Activated CD4-positive, alpha-beta T cell treated with anti-CD3 and anti-CD28 coated beads, Interleukin-2, amount 50 U/mL, for 24 hours (primary cell): Measurements from ENCODE around the gene L3MBTL4.
"Not testable (repeated sequence)": the region's sequence is repeated elsewhere in the genome, so short reads cannot be mapped to it uniquely, and the experiment has no call there.

ENCODE experiments used
- DNase-seq, 2 donors: peaks; one replicate each; pipeline ENCODE4 v3.0.0-alpha.2; 2020; ENCODE audit warnings: low read depth in 1 of 2, low spot score in 1 of 2

Gene L3MBTL4

DNA sequence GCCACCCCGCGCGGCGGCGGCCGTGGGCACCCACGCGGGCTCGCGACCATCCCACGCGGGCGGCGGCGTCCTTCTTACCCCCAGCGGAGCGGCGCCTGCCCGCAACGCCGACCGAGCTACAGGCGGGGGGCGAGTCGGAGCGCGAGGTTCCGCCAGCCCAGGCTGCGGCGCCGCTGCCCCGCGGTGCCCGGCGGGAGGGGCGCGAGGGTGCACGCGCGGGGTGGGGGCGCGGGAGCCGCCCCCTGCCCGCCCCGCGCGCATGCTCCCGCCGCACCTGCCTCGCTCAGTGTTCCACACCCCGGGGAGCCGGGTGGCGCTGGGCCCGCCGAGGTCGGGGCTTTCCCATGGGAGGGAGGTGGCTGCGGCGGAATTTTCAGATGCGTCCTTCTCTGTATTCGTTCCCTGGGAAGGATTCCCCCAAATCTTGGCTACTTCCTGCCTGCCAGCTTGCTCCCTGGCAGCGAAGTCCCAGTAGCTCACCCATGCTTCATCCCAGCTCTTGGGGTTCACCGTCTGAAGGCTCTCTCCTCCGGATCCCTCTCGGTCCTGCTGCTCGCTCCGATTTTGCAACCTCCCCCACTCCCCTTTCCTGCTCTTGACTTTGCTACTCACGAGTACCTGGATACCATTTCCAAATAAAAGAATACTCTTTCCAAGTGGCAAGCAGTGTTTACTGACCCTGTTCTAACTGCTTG, at the start of gene L3MBTL4:
L3MBTL4 (minus strand) TSS at position 189 of the 695 bp plus-strand sequence. CDS start 103,286 bp downstream, outside the sequence.
- DNase-seq, result no peak

DNA sequence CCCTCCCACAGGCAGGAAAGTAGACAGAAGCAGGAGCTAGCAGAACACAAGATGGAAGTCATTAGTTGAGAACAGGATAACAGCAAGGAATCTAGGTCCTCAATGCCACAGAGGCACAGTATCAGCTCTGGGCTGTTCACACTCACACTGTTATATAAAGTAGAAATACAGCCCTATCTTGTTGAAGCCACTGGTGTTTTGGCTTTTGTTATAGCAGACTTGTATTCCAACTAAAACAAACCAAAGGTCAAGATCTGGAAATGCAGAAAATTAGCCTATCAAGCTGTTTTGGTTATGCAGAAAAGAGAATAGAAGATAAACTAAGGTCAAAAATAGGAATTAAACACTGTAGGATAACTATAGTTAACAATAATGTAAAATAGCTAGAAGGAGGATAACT, 37.5 kb upstream of the L3MBTL4 start:
- no peak for DNase-seq

DNA sequence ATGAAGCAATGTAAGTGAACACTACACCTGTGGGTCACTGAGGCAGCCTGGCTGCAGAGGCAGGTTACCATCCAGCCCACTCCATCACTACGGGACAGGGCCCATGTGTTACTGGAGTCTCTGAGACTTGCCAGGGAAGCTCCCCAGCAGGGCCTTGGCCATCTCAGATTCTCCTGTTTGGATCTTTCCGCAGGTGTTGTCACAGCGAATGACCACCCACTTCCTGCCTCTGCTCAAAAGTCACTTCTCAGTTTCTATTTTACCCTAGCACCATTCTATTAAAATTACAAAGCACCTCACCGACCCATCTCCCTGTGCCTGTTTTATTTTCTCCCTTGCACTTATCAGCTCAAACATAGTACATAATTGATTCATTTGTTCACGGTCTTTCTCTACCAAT, 34.5 kb upstream of the L3MBTL4 start:
- DNase-seq, result no peak

DNA sequence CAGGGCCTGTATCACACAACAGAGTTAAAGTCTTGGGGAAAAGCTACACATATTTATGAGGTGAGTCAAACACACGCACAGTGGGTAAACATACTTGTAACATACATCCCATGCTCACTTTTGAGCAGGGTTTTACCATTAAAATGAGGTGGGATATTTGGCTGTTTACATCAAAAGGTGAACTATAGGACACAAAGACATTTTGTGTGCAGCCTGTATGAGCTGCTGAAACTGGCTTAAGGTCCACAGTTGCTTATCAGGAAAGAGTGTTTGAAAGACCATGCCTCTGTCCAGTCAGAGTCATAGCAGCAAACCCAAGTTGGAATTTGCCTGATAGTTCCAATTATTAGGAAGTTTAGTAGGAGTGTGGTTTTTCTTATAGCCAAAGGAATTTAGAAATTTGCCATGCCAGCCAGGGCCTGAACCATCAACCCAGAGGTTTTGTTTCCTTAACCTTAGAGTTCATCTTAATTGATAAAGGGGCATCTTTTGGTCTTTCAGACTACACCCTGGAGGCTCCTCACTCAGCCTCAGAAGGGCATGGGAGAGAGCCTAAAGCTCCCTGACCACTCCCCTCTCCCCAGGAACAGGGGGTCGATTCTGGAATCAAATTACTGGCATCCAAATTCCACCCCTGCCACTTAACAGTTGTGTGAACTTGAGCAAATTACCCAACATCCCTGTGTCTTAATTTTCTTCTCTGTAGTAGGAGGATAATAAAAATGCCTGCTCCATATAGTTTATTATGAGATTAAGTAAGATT, 29.9 kb upstream of the L3MBTL4 start:
- DNase-seq, result no peak

DNA sequence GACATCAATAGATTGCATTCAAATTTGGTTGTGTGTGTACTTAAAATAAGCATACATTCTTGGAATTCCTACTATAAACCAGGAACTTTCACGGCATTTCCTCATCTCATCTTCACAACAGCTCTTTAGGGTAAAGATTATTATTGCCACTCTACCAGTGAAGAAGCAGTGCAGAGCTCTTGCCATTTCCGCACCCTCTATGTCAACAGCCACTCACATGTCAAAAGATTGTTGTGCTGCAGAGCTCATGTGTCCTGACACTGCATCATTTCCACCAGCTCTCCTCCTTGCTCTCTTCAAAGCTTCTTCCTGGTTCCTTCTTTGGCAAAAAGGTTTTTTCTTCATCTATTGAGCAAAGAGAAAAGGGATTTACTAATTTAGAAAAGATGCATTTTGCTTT, 26.5 kb upstream of the L3MBTL4 start:
- no peak for DNase-seq

DNA sequence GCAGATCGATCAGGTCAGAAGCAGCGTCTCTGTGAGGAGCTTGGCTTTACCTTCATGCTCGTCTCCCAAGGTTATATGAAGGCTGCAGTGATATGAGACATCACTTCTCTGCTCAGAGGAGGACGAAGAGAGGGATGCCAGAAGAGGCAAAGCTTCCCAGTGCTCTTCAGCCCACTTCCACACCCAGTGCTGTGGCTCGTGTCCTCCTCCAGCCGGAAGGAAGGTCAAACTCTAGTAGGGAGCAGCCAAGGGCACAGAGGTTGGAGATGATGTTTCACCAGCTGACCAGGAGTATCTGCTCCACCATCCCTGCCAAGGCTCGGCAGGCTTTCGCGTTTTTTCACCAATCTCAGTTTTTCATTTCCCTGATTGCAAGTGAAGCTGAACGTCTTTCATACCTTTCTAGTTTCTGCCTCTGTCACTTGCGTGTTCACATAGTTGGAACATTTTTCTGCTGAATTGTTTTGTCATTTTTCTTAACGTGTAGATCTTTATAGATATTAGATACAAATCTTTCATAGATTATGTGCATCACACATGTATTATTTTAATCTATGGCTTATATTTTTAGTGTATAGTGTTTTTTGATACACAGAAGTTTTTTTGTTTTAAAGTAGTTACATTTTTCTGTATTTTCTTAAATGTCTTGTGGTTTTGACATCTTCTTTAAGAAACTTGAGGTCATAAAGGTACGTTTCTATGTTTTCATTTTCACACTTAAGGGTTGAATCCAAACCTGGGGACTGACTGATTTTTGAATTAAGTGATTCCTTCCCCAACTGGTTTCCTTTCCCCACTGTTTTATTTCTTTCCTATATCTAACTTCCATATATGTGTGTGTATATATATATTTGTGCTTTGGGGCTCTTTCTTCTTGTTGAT, 23.5 kb upstream of the L3MBTL4 start:
- no peak for DNase-seq

DNA sequence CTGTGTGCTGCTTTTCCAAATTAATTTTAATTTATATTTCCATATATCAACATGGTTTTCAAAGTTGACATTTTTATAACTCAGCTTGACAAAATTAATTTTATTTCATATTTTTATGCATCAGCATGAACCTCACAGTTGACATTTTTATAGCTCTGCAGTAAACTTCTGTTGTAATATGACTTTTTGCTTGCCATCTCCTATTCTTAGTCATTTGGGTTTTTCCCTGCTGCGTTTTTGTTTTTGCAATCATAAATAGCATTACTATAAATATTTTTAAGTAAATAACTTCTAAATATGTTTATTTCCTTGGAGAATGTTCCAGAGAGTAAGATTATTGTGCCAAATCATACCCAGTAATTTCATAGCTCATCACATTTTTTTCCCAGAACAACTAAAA, 21.0 kb upstream of the L3MBTL4 start:
- DNase-seq, result no peak

DNA sequence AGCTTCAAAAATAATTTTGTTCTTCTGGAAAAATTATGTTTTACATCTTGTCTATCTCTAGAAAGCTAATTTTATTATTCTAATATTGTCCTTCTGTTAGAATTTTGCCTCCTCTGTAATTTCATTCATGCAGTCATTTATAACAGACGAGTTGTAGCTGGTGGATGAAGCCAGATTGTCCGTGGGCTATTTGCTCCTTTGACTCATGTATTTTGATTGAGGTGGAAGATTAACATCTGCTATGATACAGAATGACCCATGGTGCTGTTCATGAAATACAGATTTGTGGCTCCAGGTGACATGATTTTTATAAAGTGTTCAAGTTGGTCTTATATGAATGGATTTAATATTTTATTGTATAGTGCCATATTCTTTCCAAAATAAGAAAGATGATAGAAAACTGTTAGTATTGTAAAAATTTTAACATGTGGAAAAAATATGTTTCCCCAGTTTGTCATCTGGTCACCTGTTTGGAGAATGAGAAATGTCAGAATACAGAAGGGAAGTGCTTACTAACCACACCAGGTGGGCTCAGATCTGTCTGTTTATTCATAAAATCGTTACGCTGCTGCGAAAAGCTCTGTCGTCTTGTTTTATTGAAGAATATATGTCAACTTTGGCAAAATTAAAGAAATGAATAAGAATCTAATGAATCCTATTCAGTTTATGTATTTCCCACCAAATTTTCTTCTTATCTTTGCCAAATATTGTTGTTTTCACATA, 20.4 kb upstream of the L3MBTL4 start:
- DNase-seq, result no peak

DNA sequence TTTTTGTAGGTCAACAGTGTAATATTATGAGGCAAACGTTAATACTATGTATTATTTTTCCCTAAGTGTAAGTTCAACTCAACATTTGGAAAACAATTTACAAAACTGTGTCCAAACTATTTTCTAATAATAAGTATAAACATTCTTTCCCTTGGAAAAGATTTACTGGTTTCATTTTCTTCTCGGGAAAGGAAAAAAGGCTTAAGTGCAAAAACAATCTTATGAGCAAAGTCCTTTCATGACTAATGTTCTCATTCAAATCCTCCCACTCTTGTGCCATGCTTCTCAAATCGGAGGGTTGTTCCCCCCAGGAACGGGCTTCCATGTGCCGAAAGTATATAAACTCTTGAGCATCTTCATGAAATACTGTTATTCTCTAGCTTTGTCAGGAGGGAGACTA, 19.8 kb upstream of the L3MBTL4 start:
- DNase-seq, result no peak

DNA sequence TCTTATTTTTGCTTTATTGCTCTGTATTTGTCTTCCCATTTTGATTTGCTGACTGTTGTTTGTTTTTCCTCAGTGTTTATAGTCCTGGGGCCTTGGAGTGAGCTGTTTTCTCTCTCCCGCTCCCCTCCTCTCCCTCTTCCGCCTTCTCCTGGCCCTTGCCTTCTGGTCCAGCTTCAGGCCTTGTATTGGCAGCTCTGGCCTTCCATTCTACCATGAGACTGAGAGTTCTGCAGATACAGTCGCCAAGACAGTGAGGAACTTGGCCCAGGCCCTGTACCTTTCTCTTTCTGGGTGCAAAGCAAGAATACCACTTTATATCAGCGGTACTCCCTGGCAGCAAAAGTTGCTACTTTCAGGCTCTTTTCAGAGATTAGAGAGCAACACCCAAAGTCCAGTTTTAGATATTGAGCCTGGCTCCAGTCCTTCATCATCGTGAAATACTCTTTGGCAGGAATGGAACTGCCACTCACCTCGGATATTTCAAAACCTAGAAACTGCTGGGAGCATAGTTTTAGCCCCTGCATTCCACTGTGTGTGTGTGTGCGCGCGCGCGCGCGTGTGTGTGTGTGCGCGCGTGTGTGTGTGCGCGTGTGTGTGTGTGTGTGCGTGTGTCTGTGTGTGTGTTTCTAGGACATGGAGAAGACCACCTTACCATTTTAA, 17.1 kb upstream of the L3MBTL4 start:
- no peak for DNase-seq

DNA sequence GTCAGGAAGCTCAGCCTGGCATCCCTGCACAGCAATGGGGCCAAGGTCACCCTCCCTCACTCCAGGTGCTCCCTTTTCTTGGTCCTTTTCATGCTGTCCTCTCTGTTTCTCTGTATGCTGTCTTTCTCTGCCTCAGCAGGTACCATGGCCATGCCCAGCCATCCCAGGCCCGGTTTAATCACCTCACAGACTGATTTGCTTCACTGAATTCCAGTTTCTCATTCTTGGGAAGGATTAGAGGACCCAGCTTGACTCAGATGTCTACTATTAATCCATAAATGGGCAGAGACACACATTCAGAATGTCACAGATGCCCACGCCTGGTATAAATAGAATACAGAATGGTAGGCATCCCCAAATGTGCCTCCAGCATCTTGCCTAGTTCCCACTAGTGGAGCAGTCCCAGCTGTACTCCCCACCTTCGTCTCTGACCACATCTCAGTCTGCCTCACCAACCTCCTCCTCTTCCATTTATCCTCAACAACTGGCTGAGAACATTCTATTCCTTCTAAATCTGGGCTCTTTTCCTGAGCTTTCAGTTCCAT, 14.2 kb upstream of the L3MBTL4 start:
- DNase-seq, result no peak

DNA sequence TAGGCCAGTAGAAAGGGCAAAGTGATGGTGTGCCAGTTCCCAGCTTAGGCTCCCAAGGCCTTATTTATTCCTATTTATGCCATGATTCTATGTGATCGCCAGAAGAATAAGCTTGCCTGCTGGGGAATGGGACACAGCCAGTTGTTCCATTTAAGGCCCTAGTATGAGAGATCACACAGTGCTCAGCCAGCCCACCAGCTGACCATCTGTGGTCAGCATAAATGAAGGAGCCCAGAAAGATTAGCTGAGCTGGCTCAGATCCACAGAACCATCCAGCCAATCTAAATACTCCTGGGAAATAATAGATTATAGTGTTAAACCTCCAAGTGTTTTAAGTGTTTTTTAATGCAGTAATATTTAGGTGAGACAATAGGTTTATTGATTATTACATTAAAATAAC, 12.6 kb upstream of the L3MBTL4 start:
- DNase-seq, result no peak

DNA sequence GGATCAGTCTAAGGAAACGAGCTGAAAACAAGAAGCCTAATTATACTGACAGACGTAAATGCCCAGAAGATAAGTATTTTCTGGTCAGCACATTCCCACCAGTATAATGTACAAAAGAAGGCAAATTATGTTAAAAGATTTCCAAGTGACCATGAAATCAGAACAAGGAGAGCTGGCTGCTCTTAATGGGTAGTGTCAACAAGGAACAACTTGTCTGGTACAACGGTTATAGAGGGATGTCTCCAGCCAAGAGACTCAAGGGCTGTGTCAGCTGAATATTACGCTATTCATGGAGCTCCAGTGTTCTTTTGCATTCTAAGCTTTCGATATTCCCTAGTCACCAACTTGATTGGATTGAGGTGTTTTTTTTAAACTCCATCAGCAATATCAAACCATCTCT, 8.6 kb upstream of the L3MBTL4 start:
- DNase-seq, result no peak

DNA sequence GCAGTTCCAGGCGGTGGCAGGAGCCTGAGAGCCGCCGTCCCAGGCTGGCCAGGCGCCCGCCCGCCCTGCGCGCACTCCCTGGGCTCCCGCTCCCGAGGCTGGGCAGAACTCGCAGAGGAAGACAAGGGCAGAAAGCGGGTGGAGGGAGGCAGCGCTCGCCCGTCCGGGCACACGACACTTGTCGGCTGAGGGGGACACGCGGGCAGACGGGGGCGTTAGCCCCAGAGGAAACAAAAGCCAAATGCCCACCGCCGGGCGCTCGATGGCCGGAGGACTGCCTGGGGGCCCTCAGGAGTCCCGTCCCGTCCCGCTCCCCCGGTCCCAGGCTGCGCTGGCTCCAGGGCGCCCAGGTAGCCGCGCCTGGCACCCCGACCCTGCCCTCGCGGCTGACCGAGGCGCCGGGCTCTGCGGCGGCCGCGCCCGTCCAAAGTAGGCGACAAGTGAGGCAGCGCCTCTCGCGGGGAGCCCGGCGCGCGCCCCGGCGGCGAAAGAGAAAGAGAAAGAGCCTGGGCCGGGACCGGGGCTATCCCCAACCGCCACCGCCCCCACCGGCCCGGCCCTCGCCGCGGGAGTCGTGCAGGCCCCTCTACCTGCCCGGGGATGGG, 491 bp downstream of the L3MBTL4 start:
- DNase-seq, result no peak

DNA sequence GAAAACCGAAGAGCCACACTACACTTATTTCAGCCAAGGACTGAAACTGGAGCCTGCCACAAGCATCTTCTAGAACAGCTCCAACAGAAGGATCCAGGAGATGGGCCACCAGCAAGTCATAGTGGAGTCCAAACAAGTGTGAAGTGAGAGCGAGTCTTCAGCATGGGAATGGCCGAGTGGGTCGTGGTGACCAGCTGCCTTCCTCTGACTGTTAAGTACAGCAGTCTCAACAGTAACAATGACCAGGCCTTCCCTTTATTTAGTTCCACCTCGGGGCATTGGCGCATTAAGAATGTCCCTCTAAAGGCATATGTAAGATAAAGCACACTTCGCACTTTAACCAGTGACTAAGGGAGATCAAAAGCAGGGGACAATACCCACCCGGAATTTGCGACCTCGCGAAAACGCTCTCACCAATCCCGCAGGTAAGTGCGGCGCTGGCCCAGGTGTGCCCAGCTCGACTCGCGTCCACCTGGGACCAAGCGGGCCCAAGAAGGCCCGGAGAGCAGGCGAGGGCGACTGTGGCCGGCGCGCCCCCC, 1.1 kb downstream of the L3MBTL4 start:
- no peak for DNase-seq

DNA sequence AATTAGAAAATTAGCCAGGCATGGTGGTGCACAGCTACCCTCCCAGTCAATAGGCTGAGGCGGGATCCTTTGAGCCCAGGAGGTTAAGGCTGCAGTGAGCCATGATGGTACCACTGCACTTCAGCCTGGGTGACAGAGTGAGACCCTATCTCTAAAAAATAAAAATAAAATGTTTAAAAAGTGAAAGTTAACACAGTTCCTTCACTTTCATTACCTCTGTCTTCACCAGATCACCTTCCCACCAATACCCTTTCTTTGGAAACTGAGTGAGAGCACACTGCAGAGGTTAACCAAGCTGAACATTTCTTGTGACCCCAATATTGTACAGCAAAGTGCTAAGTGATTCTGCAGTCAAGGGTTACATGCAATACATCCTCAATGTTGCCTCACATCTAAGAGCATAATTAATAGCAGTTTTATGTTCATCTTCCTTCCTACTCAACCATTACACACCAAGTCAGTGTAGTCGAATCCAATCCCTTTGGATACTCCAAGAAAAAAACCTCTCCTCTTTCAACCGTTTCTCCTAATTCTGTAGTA, 1.7 kb downstream of the L3MBTL4 start:
- DNase-seq, result no peak

DNA sequence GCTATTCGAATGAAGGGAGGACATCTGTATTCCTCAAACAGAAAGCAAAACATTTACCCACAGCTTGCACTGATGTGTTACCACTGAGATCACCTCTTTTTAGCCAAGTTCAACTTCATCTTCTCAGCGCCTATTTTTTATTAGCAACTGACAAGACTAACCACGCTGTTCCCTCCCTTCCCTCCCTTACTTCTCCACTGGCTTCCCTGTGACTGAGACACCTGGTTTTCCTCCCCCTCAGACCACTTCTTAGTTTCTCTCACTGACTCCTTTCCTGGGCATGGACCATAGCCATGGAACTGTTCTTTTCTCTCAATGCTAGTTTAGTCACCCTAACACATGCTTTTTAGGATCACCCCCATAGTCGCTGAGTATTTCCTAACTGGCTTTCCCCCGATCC, 3.3 kb downstream of the L3MBTL4 start:
- no peak for DNase-seq

DNA sequence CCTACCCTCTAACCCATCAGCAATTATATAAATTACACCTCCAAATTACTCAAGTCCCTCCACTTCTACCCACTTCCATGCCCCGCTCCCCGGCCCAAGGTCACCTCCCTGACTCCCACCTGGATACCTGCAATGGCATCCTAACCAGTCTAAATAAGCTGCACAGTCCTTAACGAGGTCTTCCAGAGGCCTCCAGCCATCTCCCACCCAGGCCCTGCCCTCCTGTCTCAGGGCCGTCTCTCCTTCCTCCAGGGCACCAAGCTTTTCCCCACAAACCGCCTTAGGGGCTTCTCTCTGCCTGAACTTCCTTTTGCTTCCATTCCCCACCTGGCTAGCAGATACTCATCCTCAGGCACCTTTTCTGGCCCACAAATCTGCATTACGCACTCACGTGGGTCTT, 4.8 kb downstream of the L3MBTL4 start:
- DNase-seq, result no peak

DNA sequence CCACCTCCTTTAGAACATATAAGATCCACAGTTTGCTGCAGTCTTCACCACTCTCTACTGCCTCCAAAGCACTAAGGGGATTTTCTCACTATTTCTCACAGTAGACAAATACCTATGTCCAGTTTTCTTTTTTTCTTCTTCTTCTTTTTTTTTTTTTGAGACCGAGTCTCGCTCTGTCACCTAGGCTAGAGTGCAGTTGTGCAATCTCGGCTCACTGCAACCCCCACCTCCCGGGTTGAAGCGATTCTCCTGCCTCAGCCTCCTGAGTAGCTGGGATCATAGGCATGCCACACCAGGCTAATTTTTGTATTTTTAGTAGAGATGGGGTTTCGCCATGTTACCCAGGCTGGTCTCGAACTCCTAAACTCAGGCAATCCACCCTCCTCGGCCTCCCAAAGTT, 6.2 kb downstream of the L3MBTL4 start:
- DNase-seq, result not testable (repeated sequence)
